Gastrocnemius medialis (tissue), 4 donors: ENCODE data around the gene SHANK1. TPM values are rescaled to one million over a fixed set of nuclear protein-coding genes. Genes with fewer than 3 reads are reported as not detected.

ENCODE experiments used
- ATAC-seq, 2 donors: fragments of 150-250 bp; one replicate each; pipeline ENCODE4 v1.9.1; 2016
- DNase-seq, 2 donors: peaks; one replicate each; pipeline ENCODE4 v3.0.0-alpha.2; 2019
- H3K27ac ChIP-seq, 4 donors: fragments of 200-600 bp; sonication (generic); 1 replicate in 1 of 4; 2 replicates in 3 of 4; pipeline ENCODE4 v1.5.1; 2016 to 2018; ENCODE audit warnings: mild to moderate bottlenecking in 2 of 4, moderate library complexity in 1 of 4
- H3K27me3 ChIP-seq, 3 donors: fragments of 200-600 bp; sonication (generic) in 2 of 3; 1 replicate in 1 of 3; 2 replicates in 2 of 3; pipeline versions ENCODE4 v1.5.1 to v1.6.0; 2016 to 2019; ENCODE audit warnings: mild to moderate bottlenecking in 1 of 3, moderate library complexity in 1 of 3
- H3K36me3 ChIP-seq, 2 donors: fragments of 200-600 bp; sonication (generic) in 1 of 2; one replicate each; pipeline ENCODE4 v1.5.1; 2017 to 2018
- H3K4me1 ChIP-seq, 2 donors: fragments of 200-600 bp; sonication (generic) in 1 of 2; one replicate each; pipeline ENCODE4 v1.5.1; 2016 to 2017; ENCODE audit warnings: mild to moderate bottlenecking in 2 of 2
- H3K4me3 ChIP-seq, 4 donors: fragments of 200-600 bp; sonication (generic) in 3 of 4; 1 replicate in 1 of 4; 2 replicates in 3 of 4; pipeline ENCODE4 v1.5.1; 2016 to 2019; ENCODE audit warnings: mild to moderate bottlenecking in 2 of 4
- H3K9me3 ChIP-seq, 3 donors: fragments of 200-600 bp; sonication (generic) in 2 of 3; 1 replicate in 1 of 3; 2 replicates in 2 of 3; pipeline ENCODE4 v1.5.1; 2016 to 2019
- CTCF ChIP-seq, 5 experiments: fragments of 450-650 bp in 3 of 5; fragments of 200-600 bp in 2 of 5; sonication (generic) in 2 of 5; IDR thresholded peaks in 4 of 5; conservative IDR thresholded peaks in 1 of 5; 1 replicate in 4 of 5; 2 replicates in 1 of 5; pipeline ENCODE4 v1.5.1; 2016 to 2019; ENCODE audit warnings: antibody characterized with exemption in 5 of 5, mild to moderate bottlenecking in 3 of 5, moderate library complexity in 3 of 5
- POLR2A ChIP-seq, 2 donors: fragments of 450-650 bp; IDR thresholded peaks; one replicate each; pipeline ENCODE4 v1.6.1; 2017; ENCODE audit warnings: antibody characterized with exemption in 2 of 2, mild to moderate bottlenecking in 2 of 2, moderate library complexity in 2 of 2
- in situ Hi-C, 4 donors: fragments of 200-750 bp; cut with MboI; loops; one replicate each; pipeline versions ENCODE4 v1.15.0 to v1.8.0; 2017; ENCODE audit warnings: low sequenced_read_pairs in 4 of 4
- intact Hi-C: fragments of 100-400 bp; cut with DNase I; formaldehyde crosslinking; loops from one replicate; pipeline ENCODE4 v1.15.1; 2023; ENCODE audit warnings: low total_unique reads
- total RNA-seq, 4 donors: library from RNA; depleted of rRNA; stranded (reverse); fragments of >200 nt; gene quantifications; one replicate each; pipeline versions ENCODE4 v1.1.0 to v1.2.3, GENCODE V29; 2016

SHANK1 gene
- total RNA-seq, 4 donors from 2014 or later: 0.68 TPM; not detected in 3

GRCh38 chr19:50652722-50653121 lies 66.9 kb downstream of the SHANK1 start:
- Histone ChIP-seq H3K36me3 (no peaks in the 10 kb centered on the region), H3K4me1 (no peaks in the 10 kb centered on the region), H3K9me3 (no peaks in the 10 kb centered on the region), H3K4me3 (no peak overlapping the region), H3K27ac (no peak overlapping the region), H3K27me3 (peaks cover 8 to 26% (median 11%) of the 10 kb centered on the region in 3 donors)
- in situ Hi-C loops (no loop called here), intact Hi-C loops (no loop called here)
- DNase-seq (no peak), ATAC-seq (no peak)
- TF ChIP-seq CTCF (IDR thresholded peaks at IDR 0.05 in 4 of 5, conservative IDR thresholded peaks at IDR 0.05 in 1 of 5): no peak
- no peak for TF ChIP-seq POLR2A (IDR thresholded peaks at IDR 0.05)

GRCh38 chr19:50651174-50651573 lies 68.4 kb downstream of the SHANK1 start:
- peaks cover 4 to 15% (median 5%) of the 10 kb centered on the region in 3 donors for H3K27me3 ChIP-seq

GRCh38 chr19:50649433-50650391 lies 69.9 kb downstream of the SHANK1 start, which contains the start of gene C19orf81:
Gene C19orf81 (plus strand): TSS chr19:50649445. CDS start chr19:50649445, 0 bp downstream.
- in situ Hi-C loops (loop anchor here in 1 of 4 donors (25.0 kb wide), 1 partner anchor 562 kb away; no protein-coding TSS in a partner anchor), intact Hi-C loops (no loop called here)
- H3K4me3 ChIP-seq: no peak within 1 kb of the TSS
- H3K27ac ChIP-seq: no peak within 1 kb of the TSS
- no peak for TF ChIP-seq CTCF (IDR thresholded peaks at IDR 0.05 in 4 of 5, conservative IDR thresholded peaks at IDR 0.05 in 1 of 5)
- no peak for TF ChIP-seq POLR2A (IDR thresholded peaks at IDR 0.05)
- DNase-seq (no peak), ATAC-seq (no peak)
- no peaks in the 10 kb centered on the region for H3K4me1 ChIP-seq
- H3K9me3 ChIP-seq: no peaks in the 10 kb centered on the region
- no peaks in the 10 kb centered on the region for H3K36me3 ChIP-seq
- H3K27me3 ChIP-seq: peaks cover 1 to 6% (median 2%) of the 10 kb centered on the region in 3 donors

More at GRCh38 chr19:50651174-50651573, 68.4 kb downstream of the SHANK1 start:
- Histone ChIP-seq H3K27ac (no peak overlapping the region), H3K4me1 (no peaks in the 10 kb centered on the region), H3K9me3 (no peaks in the 10 kb centered on the region), H3K4me3 (no peak overlapping the region), H3K36me3 (no peaks in the 10 kb centered on the region)
- in situ Hi-C loops (no loop called here), intact Hi-C loops (no loop called here)
- ATAC-seq (no peak), DNase-seq (no peak)
- TF ChIP-seq CTCF (IDR thresholded peaks at IDR 0.05 in 4 of 5, conservative IDR thresholded peaks at IDR 0.05 in 1 of 5): no peak
- TF ChIP-seq POLR2A (IDR thresholded peaks at IDR 0.05): no peak

- H3K4me3 ChIP-seq: no peak overlapping the region
- H3K36me3 ChIP-seq: no peaks in the 10 kb centered on the region
- intact Hi-C loops (no loop called here), in situ Hi-C loops (loop anchor here in 1 of 4 donors (25.0 kb wide), 1 partner anchor 561 kb away; no protein-coding TSS in a partner anchor)
- TF ChIP-seq CTCF (IDR thresholded peaks at IDR 0.05 in 4 of 5, conservative IDR thresholded peaks at IDR 0.05 in 1 of 5): no peak
- TF ChIP-seq POLR2A (IDR thresholded peaks at IDR 0.05): no peak
- no peak overlapping the region for H3K27ac ChIP-seq
- peaks cover 0 to 6% (median 0%) of the 10 kb centered on the region in 3 donors for H3K27me3 ChIP-seq
- H3K4me1 ChIP-seq: no peaks in the 10 kb centered on the region
- ATAC-seq: no peak
- H3K9me3 ChIP-seq: no peaks in the 10 kb centered on the region
- DNase-seq: no peak
Measured at GRCh38 chr19:50648659-50649058, 70.9 kb downstream of the SHANK1 start.
